Testis (tissue), 3 donors: ENCODE measurements around the gene CDC25B. TPM values are rescaled to one million over a fixed set of nuclear protein-coding genes. Genes with fewer than 3 reads are reported as not detected.

Experiments
- DNase-seq: peaks from one replicate; pipeline ENCODE4 v3.0.0-alpha.2; 2019
- H3K27ac ChIP-seq, 2 donors: fragments of 200-600 bp; sonication (generic); one replicate each; pipeline ENCODE4 v1.5.1; 2019
- H3K27me3 ChIP-seq: fragments of 200-600 bp; sonication (generic); one replicate; pipeline ENCODE4 v1.5.1; 2019
- H3K36me3 ChIP-seq: fragments of 200-600 bp; sonication (generic); one replicate; pipeline ENCODE4 v1.5.1; 2017; ENCODE audit warnings: low read depth; ENCODE audit errors: missing control alignments
- H3K4me1 ChIP-seq: fragments of 200-600 bp; sonication (generic); one replicate; pipeline ENCODE4 v1.5.1; 2019
- H3K4me3 ChIP-seq, 2 donors: fragments of 200-600 bp; sonication (generic); one replicate each; pipeline ENCODE4 v1.5.1; 2017 to 2019
- H3K9me3 ChIP-seq: fragments of 200-600 bp; sonication (generic); one replicate; pipeline ENCODE4 v1.5.1; 2017
- CTCF ChIP-seq, 3 experiments: fragments of 450-650 bp in 2 of 3; fragments of 200-600 bp in 1 of 3; sonication (generic) in 1 of 3; IDR thresholded peaks; one replicate each; pipeline ENCODE4 v1.5.1; 2016 to 2019; ENCODE audit warnings: antibody characterized with exemption in 3 of 3, mild to moderate bottlenecking in 2 of 3, moderate library complexity in 1 of 3
- POLR2A ChIP-seq: fragments of 450-650 bp; IDR thresholded peaks from one replicate; pipeline ENCODE4 v1.6.1; 2017; ENCODE audit warnings: antibody characterized with exemption, mild to moderate bottlenecking, moderate library complexity
- WGBS, 2 donors: methylation state at CpG; one replicate each; pipeline ENCODE4 v1.1.5; 2018; 5-methylcytosine and 5-hydroxymethylcytosine counted together
- intact Hi-C: fragments of 100-400 bp; cut with DNase I; formaldehyde crosslinking; loops from one replicate; pipeline ENCODE4 v1.15.1; 2023; ENCODE audit warnings: low total_unique reads
- polyA plus RNA-seq: library from polyadenylated mRNA; stranded (reverse); fragments of 350-450 nt; fragmentation: Illumina TruSeq; extraction: RNeasy Lipid Tissue Mini Kit (QIAGEN cat#74804); gene quantifications from one replicate; pipeline ENCODE4 v1.2.3, GENCODE V29; 2014; ENCODE audit warnings: low read depth, low replicate concordance; ENCODE audit not compliant: insufficient read depth
- total RNA-seq, 2 donors: library from RNA; depleted of rRNA; stranded (reverse); fragments of >200 nt; gene quantifications; one replicate each; pipeline ENCODE4 v1.2.3, GENCODE V29; 2016

Gene CDC25B
- total and polyA plus RNA-seq, 3 donors from 2014 or later, result 14.4 to 45.6 (median 25.4) TPM

- no peak overlapping the region for H3K4me3 ChIP-seq
- intact Hi-C loops, result no loop called here
- H3K36me3 ChIP-seq, result no peaks in the 10 kb centered on the region
- H3K4me1 ChIP-seq, result peaks cover 11% of the 10 kb centered on the region
- DNase-seq, result no peak
- H3K27ac ChIP-seq, result no peak overlapping the region
- TF ChIP-seq POLR2A (no peak), CTCF (IDR thresholded peaks at IDR 0.05) (no peak)
- 61 to 63% methylated on average over 12 to 18 of the region's 18 CpGs for WGBS, 2 donors
- H3K9me3 ChIP-seq, result no peaks in the 10 kb centered on the region
- H3K27me3 ChIP-seq, result no peaks in the 10 kb centered on the region
Measured at GRCh38 chr20:3778976-3779375, 17.1 kb upstream of the CDC25B start.

GRCh38 chr20:3781153-3781910 is 14.8 kb upstream of the CDC25B start, which contains the start of gene SPEF1:
SPEF1 (minus strand) TSS chr20:3781448; CDS start chr20:3781287, 161 bp downstream.
- peak within 1 kb of the TSS; percentile 6 to 25 for H3K4me3 ChIP-seq
- H3K4me1 ChIP-seq, result peaks cover 29% of the 10 kb centered on the region
- TF ChIP-seq CTCF (IDR thresholded peaks at IDR 0.05) (peak in 2 of 3 experiments; percentile 36 to 42), POLR2A (no peak)
- intact Hi-C loops, result no loop called here
- DNase-seq, result peak; percentile 95
- H3K27me3 ChIP-seq, result no peaks in the 10 kb centered on the region
- peak within 1 kb of the TSS in 1 of 2 donors; percentile 17 for H3K27ac ChIP-seq
- WGBS, 2 donors, result 13 to 14% methylated on average over 26 to 27 of the region's 28 CpGs
- H3K36me3 ChIP-seq, result no peaks in the 10 kb centered on the region
- H3K9me3 ChIP-seq, result no peaks in the 10 kb centered on the region

GRCh38 chr20:3782597-3782996 is 13.5 kb upstream of the CDC25B start:
- H3K36me3 ChIP-seq, result no peaks in the 10 kb centered on the region
- H3K27ac ChIP-seq, result no peak overlapping the region
- TF ChIP-seq POLR2A (no peak), CTCF (IDR thresholded peaks at IDR 0.05) (no peak)
- WGBS, 2 donors, result 86 to 91% methylated on average over 6 of the region's 6 CpGs
- H3K9me3 ChIP-seq, result no peaks in the 10 kb centered on the region
- H3K4me1 ChIP-seq, result peaks cover 36% of the 10 kb centered on the region
- intact Hi-C loops, result no loop called here
- no peaks in the 10 kb centered on the region for H3K27me3 ChIP-seq
- no peak for DNase-seq
- H3K4me3 ChIP-seq, result no peak overlapping the region

GRCh38 chr20:3783068-3783489 is 13.0 kb upstream of the CDC25B start:
- Histone ChIP-seq H3K27me3 (no peaks in the 10 kb centered on the region), H3K27ac (no peak overlapping the region), H3K4me1 (peaks cover 35% of the 10 kb centered on the region), H3K36me3 (no peaks in the 10 kb centered on the region), H3K9me3 (no peaks in the 10 kb centered on the region), H3K4me3 (no peak overlapping the region)
- 72 to 81% methylated on average over 2 of the region's 2 CpGs for WGBS, 2 donors
- TF ChIP-seq CTCF (IDR thresholded peaks at IDR 0.05) (no peak), POLR2A (no peak)
- DNase-seq, result no peak
- intact Hi-C loops, result no loop called here
